Activated CD8-positive, alpha-beta memory T cell treated with anti-CD3 and anti-CD28 coated beads for 4 hours (primary cell): ENCODE results near the gene GALNT10.

Experiments used
- DNase-seq, 2 donors: peaks; one replicate each; pipeline ENCODE4 v3.0.0-alpha.2; 2020; ENCODE audit warnings: low read depth in 2 of 2

GALNT10 gene

DNA sequence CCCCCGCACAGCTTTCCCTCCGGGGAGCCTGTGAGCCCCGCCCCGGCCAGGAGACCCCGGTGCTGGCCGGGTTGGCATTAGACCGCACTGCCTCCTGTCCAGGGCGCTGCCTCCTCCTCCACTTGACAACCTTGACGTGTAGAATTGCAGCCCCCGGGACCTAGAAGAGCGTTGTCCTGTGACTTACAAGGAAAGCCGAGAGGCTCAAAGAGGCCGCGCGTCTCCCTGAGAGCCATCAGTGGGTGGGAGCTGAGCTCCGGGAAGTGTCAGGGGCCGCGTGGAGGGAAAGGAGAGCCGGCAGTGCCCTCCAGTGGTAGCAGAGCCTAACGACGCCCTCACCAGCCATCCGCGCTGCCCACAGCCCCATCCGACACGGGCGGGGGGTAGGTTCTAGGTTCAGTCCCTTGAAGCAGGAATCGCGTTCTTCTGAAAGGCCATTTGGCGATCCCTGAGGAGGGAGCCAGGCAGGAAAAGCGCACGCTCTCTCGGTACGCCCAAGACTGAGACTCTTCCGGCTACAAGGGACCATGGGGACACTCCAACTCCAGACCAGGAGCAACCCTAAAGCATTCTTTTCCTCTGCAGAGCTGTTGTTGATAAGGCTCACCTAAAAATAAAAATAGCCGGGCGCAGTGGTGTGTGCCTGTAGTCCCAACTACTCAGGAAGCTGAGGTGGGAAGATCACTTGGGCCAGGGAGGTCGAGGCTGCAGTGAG, 214.7 kb downstream of the GALNT10 start:
- peak; percentile 37 to 44 for DNase-seq

DNA sequence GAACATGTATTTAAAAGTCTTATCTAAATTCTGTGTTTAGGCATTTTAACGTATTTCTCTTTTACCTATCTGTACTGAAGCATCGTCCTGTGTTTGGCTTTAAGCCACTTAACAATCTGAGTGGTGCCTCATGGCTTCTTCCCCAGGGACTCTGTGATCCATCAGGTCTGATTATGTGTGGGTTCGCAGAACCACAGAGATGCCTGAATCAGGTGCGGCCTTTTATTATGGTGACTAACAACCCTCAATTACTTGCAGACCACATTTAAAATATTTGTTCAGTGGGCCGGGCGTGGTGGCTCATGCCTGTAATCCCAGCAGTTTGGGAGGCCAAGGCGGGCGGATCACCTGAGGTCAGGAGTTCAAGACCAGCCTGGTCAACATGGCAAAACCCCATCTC, 215.7 kb downstream of the GALNT10 start:
- no peak for DNase-seq

DNA sequence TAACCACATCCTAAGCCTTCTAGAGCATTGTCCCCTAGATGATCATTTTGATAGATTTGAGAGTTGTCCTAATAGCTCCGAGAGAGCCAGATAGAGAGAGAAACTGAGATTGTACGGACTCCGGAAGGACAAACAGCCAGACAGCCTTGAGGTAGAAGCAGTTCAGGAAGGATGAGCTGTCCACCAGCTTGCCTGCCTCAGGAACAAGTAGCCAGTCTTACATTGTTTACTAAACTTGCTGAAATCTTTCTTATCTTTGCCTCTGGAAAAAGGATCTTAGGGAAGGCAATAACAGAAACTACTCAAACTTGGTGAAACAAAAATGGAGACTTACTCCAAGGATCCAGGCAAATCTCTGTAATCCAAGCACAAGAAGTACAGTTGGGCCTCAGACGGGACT, 216.3 kb downstream of the GALNT10 start:
- DNase-seq = no peak

DNA sequence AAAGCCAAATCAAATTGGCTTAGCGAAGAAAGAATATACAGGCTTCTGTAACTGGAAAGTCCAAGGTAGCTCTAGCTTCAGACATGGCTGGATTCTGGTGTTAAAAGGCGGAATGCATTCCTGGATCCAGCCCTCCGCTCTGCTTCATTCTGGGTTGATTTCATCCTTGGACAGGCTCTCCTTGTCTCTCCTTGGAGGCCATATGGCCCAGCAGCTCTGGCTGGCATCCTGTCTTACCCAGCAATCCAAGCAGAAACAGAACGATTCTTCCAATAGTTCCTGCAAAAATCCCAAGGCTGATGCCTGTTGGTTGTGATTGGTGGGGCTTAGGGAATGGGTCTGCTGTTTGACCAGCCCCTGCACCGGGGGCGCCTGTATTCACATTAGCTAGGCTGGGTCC, 218.3 kb downstream of the GALNT10 start:
- no peak for DNase-seq

DNA sequence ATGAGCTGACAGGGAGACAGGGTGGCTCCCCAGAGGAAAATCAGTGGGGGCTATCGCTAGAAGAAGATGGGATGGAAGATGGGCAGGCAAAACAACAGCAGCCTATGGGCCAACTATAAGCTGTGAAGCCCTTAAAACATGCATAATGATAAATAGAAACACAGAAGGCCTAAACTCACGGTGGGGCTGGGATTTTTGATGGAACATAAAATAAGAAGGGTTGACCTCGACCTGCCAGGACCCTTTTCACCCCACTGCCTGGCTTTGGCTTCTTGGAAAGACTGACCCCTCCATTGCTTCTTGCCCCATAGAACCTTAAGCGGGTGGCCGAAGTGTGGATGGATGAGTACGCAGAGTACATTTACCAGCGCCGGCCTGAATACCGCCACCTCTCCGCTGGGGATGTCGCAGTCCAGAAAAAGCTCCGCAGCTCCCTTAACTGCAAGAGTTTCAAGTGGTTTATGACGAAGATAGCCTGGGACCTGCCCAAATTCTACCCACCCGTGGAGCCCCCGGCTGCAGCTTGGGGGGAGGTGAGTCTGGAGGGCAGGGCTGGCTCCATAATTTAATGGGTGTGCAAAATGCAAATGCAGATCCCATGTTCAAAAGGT, 218.8 kb downstream of the GALNT10 start:
- no peak for DNase-seq

DNA sequence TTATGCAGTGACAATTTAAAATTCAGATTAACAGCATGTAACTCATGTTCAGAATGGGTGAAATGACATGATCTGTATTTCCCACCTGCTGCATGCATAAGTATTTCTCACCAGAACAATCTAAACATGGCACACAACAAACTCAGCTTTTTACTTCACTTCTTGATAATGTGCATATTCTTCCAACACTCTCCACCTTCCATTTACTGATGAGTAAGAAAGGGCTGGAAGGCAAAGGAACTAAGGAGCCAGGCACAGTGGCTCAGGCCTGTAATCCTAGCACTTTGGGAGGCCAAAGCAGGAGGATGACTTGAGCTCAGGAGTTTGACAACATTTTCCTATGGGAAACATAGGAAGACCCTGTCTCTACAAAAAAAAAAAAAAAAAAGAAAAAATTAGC, 219.5 kb downstream of the GALNT10 start:
- no peak for DNase-seq

DNA sequence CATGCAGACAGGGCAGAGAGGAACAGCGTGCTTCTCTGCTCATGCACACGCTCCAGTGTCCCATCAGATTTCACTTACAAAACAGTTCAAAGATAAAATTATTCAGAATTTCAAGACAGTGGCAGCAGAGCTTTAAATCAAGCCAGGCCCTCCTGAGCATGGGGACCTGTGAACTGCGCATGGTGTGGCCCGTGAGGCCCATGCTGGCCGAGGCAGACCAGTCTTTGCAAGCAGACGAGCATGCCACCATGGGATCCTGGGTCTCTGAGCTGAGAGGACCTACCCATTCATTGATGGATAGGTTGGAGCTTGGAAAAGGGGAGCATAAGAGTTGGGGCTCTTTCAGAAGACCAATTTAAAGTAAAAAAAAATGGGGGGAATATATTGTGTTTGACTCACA, 220.3 kb downstream of the GALNT10 start:
- no peak for DNase-seq

DNA sequence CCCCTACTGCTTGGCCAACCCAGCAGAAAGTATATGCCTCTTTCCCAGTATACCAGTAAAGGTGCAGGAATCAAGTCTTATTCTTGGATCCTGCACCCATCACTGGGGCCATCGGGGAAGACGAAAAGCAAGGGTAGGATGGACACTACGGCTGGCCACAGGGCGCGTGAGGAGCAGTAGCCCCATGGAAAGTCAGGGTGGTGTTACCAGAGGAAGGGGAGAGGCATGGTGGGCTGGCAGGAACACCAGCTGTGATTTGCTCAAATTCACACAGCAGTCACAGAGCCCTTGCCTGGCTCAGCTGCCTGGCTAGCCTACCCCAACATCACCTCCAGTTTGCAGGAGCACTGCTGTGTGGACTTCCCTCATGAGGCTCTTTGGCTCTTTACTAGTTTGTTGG, 220.8 kb downstream of the GALNT10 start:
- no peak for DNase-seq

DNA sequence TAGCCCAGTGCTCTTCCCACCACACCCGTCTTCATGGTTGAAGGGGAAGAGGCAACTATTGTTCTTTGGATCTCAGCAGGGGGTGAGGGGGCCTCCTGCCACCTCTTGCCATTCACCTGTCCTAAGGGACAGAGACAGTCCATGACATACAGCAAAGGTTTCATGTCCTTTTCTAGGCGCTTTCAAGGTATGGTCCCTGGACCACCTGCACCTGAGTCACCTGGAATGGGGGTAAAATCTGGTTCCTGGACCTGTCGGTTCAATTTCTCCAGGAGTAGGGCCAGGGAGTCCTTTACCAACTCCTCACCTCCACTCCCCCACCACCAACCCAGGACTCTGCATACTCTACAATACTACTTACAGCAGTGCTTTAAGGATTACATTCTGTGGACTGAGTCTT, 221.8 kb downstream of the GALNT10 start:
- DNase-seq = no peak

DNA sequence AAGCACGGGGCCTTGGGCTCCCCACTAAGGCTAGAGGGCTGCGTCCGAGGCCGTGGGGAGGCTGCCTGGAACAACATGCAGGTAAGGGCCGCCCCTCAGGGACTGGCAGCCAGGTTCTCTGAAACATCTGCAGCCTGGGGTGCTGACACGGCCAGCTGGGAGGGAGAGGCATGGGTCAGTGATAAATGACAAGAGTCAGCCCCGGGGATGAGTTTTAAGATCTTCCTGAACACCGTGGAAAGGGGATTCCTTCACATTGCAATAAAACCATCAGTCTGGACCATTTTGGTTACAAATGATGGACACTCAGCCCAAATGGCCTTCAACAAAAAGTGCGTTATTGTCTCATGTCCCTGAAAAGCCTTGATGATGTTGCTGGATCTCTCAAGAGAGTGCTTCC, 222.4 kb downstream of the GALNT10 start:
- no peak for DNase-seq

DNA sequence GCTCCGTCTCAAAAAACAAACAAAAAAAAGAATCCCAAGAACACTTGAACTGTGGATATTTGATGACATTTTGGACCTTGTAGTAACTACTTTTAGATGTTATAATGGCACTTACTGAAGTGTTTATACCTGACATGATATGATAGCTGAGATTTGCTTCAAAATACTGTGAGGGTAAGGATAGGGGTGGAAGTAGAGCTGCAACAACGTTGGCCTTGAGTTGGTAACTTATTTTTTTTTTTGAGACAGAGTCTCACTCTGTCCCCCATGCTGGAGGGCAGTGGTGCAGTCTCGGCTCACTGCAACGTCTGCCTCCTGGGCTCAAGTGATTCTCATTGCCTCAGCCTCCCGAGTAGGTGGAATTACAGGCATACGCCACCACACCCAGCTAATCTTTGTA, 224.6 kb downstream of the GALNT10 start:
- no peak for DNase-seq

DNA sequence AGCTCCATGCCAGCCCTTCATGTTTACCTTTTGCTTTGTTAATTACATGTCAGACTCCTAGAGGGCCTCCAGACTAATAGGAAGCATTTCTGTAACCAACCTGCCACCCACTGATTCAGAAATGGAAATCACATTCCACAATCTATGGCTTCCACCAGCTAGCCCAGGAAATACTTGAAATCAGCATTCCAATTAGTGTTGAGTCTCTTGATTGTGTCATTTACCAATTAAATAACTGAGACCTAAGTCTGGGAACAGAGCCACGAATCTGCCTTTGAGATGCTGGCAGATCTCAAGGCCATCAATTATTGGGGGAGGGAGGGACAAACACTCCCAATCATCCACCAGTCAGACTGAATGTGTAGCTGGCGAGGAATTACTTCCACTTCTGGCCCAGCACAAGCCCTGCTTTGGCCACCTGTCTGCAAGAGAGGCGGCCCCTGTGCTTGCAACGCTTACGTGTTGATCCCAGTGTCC, 227.8 kb downstream of the GALNT10 start:
- DNase-seq = no peak

DNA sequence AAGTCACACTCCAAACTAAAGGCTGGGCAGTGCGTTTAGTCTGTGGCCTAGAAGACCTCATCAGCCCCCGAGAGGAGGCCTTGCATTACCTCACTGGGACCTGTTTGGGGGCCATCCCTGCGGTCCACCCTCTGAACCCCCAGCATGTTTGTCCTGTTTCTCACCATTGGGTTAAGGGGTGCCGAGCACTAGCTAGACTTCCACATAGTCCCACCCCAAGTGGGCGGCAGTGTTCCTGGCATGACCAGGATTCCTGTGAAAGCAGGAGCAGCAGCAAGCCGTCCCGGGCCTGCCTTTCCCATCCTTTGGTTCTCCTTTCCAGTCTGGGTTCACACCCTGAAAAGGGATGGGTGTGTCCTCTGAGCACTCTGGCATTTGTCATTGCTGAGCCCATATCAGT, 228.7 kb downstream of the GALNT10 start:
- DNase-seq = no peak

DNA sequence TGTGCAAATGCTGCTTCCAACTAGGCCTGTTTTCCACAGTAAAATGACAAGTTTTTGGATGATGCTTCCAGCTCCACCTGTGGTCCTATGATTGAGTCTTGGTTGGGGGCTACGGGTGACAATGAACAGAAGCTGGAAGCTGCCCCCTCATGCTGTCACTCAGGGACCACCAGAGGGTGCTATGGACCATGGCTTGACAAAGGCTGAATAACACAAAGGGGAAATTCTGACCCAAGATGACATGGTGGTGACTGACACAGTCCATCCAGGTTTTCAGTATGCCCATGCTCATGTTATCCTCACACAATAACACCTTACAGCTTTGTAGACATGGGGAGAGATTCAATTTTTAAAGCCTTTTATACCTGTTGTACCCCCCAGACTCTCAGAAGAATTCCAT, 231.3 kb downstream of the GALNT10 start:
- no peak for DNase-seq

DNA sequence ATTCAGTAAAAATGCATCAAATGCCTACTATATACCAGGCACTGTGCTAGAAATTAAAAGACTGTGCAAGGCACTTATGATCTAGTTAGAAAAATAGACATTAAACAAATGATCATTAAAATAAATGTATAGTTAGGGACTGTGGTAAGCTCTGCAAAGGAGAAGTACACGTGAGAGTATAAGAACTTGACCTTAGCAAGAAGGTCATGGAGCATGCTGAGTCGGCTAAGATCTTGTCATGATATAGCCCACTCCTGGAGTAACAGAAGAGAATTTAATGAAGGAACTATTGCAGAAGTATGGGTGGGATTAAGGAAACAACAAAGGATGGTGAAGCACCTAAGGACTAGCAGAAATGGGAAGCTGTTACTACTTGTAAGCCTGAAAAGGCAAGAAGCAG, 231.8 kb downstream of the GALNT10 start:
- DNase-seq = no peak

DNA sequence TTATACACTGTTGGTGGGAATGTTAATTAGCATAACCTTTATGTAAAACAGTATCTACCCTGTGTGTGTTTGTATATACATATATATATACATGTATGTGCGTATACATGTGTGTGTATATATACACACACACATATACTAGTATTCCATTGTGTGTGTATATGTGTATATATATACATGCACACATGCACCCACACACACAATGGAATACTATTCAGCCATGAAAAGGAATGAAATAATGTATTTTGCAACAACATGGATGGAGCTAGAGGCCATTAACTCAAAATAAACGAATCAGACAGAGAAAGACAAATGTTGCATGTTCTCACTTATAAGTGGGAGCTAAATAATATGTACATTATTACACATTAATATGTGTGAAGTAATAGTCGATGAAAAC, 237.7 kb downstream of the GALNT10 start:
- no peak for DNase-seq

DNA sequence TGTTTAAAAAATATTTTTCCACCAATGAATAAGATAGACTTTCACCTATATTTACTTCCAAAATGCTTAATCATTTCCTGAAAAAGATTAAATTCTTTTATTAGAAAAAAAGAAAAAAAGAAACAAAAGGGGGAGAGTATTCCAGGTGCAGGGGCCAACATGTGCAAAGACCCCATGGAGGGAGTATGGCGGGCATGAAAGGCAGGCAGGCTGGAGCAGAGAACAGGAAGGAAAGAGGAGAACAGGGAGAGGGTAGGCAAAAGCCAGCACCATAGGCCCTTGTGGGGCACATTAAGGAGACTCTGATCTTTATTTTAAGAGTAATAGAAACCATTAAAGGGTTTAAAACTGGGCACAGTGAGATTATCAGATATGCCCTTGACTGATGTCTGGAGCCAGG, 238.8 kb downstream of the GALNT10 start:
- no peak for DNase-seq

DNA sequence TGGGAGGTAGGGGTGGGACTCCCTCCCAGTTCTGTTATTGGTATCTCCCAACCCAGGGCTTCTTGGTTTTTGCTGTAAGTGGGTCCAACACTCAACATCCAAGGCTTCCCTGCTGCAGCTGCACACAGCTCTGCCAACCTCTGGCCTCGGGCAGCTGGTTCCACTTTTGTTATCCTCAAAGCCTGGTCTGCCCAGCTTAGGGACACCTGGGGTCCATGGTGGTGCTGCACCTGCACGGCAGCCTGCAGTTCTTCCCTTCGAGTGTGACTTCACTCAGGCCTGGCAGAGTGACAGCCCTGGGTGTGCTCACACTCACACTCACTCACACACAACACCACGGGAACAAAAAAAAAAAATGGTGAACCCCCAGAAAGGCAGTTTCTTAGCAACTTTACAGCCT, 239.9 kb downstream of the GALNT10 start:
- DNase-seq = no peak

DNA sequence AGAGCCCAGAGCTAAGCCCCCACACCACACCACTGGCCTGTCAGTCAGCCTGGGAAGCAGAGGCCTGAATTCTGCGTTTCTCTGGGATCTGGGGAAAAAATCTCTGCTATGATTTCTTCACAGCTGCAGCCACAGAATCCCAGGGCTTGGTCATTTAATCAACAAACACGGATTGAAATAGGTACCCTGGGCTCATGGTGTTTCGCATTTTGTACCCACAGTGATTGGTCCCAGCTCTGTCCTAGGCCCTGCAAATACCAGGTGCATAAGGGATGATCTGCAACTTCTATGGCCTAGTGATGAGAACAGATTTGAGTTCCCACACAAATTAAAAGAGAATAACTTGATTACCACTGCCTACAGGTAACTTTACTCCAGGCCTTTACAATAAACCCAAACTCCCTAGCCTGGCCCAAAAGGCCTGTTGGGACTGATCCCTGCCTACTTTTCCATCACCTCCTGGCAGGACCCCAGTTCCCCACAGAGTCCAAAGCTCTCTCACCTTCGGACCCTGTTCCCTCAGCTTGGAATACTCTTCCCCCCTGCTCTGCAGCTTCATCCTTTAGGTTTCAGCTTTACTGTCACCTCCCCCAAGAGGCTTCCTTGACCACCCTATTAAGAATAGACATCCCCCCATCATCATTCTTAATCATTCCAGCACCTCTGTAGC, 240.6 kb downstream of the GALNT10 start:
- no peak for DNase-seq

DNA sequence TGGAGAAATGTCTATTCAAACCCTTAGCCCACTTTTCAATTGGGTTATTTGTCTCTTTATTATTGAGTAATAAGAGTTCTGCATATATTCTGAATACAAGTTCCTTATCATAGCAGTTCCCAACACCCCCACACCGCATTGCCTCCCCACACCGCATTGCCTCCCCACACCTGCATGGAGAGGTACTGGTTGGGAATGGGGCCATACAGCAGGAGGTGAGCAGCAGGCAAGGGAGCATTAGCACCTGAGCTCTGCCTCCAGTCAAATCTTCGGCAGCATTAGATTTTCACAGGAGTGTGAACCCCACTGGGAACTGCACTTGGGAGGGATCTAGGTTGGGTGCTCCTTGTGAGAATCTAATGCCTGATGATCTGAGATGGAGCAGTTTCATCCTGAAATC, 244.7 kb downstream of the GALNT10 start:
- DNase-seq = no peak

DNA sequence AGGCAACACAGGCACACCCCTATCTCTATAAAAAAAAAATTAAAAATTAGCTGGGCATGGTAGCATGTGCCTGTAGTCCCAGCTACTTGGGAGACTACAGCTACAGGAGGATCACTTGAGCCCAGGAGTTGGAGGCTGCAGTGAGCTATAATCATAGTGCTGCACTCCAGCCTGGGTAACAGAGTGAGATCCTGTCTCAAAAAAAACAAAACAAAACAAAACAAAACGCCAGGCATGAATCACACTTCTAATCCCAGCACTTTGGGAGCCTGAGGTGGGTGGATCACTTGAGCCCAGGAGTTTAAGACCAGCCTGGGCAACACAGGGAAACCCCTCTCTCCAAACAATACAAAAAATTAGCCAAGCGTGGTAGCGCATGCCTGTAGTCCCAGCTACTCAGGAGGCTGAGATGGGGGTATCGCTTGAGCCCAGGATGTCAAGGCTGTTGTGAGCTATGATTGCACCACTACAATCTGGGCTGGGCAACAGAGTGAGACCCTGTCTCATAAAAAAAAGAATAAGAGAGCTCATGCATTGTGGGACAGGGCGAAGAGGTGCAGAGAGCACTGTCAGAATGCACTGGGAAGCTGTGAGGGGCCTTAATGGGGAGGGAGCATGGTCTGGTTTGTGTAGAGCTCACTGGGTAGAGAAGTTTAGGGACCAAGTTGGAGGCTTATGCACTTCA, 246.9 kb downstream of the GALNT10 start:
- DNase-seq = no peak

DNA sequence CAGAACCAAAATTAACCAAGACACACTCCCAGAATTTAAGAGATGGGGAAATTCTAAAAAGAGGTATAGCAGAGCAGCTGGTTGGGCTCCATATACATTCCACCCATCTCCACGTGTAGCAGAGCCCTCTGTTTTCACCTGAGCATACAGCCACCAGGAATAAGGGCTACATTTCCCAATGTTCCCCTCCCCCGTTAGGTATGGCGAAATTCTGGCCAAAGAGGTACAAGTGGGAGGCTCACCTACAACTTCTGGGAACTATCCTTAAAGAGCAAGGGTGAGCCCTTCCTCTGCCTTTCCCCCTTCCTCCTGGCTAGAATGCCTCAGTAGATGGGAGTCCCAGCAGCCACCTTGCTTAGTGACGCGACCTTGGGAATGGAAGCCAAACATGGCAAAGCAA, 250.0 kb downstream of the GALNT10 start:
- no peak for DNase-seq

DNA sequence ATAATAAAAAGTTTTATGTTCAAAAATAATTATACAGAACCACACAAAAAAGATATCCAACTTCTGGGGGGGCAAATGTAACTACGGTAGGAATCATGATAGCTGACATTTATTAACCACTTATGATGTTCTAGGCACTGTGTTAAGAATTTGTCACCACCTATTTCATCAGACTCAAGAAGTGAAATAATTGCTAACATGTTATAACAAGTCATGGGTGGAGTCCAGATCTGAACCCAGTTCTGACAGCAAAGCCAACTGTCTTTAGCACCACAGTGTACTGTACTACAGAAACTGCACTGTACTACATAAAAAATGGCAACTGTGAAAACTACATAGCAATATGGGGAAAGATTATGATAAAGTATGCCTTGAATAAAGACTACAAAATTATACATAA, 252.3 kb downstream of the GALNT10 start:
- DNase-seq = no peak
